Right ventricle myocardium superior (tissue), 1 donor: ENCODE data around the gene DEPP1. TPM values are rescaled to one million over a fixed set of nuclear protein-coding genes. Genes with fewer than 3 reads are reported as not detected.
A peak's percentile ranks its signal among the peaks of the same experiment; 100 is the strongest.

Source experiments
- ATAC-seq: fragments of 200-7000 bp; cut with Tn5 transposase; one replicate; pipeline ENCODE4 v1.9.1; 2020; ENCODE audit warnings: mild to moderate bottlenecking; ENCODE audit not compliant: poor library complexity
- DNase-seq: peaks from one replicate; pipeline ENCODE4 v3.0.0-alpha.2; 2020
- intact Hi-C: fragments of 100-400 bp; cut with DNase I; formaldehyde crosslinking; loops from one replicate; pipeline ENCODE4 v1.11.2; 2022
- total RNA-seq: library from RNA; stranded (reverse); fragmentation: NEBNext Ultra II Directional; extraction: Animal tissue kit (Norgen Biotek cat#: 25700); gene quantifications from one replicate; pipeline ENCODE4 v1.2.1, GENCODE V29; 2021
- donor health status: DM: no; HTN: yes; CAD: no; lungs with severe emphysema.

The DEPP1 gene
- total RNA-seq, 1 donor from 2014 or later, result 35.1 TPM

DNA sequence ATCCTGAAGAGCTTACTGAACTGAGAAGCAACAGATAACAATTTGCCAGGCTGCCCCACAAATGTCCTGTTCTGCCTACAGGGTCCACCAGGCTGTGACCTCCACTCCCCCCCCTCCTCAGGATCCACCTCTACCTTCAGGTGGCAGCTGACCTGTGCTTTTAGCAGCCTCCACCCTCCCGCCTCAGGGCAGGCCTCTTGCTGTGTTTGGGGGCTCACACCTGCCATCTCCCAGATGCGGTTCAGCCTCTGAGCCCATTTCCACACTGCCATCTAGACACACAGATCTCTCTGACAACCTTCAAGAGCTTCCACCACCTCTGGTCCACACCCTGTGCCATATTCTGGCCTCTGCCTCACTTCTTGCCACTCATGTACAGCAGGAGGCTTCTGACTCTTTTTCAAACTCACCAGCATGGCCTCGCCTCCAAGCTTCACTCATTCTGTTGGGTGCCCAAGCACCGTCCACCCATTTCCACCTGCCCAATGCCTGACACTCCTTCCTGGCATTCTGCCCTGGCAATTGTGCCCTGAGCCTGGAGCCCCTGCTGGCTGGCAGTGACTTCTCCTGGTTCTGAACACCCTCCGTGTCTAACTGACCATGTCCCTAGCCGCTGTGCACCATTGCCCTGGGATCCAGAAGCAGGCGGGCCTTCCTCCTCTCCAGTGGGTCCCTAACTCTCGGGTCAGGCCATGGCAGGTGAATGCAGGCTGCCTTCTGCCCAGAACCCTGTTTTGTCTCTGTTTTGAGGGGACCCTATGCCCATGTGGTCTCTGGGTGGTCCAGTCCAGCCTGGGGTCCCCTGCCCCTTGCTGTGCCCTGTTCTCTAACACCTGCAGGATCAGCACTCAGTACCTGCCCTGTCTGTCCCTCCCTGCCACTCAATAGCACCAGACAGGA lies 49.0 kb downstream of the DEPP1 start:
- intact Hi-C loops, result loop anchor here (5.0 kb wide), 2 partner anchors 43 to 63 kb away; no protein-coding TSS in a partner anchor
- no peak for DNase-seq

DNA sequence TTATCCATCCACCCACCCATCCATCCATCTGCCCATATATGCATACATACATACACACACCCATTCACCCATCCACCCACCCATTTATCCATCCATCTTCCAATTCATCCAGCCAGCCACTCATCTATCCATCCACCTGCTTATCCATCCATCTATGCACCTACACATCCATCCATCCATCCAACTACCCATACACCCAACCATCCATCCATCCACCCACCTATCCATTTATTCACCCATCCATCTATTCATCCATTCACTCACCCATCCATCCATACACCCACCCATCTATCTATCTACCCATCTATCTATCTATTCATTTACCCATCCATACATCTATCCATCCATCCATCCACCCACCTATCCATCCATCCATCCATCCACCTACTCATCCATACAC lies 50.1 kb downstream of the DEPP1 start:
- DNase-seq (no peak), ATAC-seq (no peak)
- intact Hi-C loops, result no loop called here

More for the DNA sequence above, 49.0 kb downstream of the DEPP1 start:
- no peak for ATAC-seq

- peak; percentile 31 for ATAC-seq
- peak; percentile 54 for DNase-seq
- intact Hi-C loops, result no loop called here
Measured at GRCh38 chr10:44927352-44927751, 51.3 kb downstream of the DEPP1 start.

GRCh38 chr10:44926751-44927351 lies 51.8 kb downstream of the DEPP1 start:
- no peak for DNase-seq
- no peak for ATAC-seq
- intact Hi-C loops, result no loop called here

Other genes starting within 250 kb of the DEPP1 start
- gene TMEM72, start 67.5 kb downstream of the DEPP1 start, total RNA-seq, result not detected
- gene RASSF4, start 19.0 kb downstream of the DEPP1 start, total RNA-seq, result 87.5 TPM
- gene ZNF22, start 22.1 kb upstream of the DEPP1 start, total RNA-seq, result 11.4 TPM